PC-3 (cell line): ENCODE results near the gene CSF1R.

Experiments
- CTCF ChIP-seq: fragments of 300-600 bp; sonication (generic); conservative IDR thresholded peaks from 2 replicates; pipeline ENCODE4 v1.5.1; 2017; ENCODE audit warnings: antibody characterized with exemption, low read depth, mild to moderate bottlenecking, low read length
- EZH2phosphoT487 ChIP-seq: fragments of 300-600 bp; sonication (generic); IDR thresholded peaks from 2 replicates; pipeline ENCODE4 v1.6.1; 2018; ENCODE audit warnings: mild to moderate bottlenecking, antibody characterized with exemption, low read length, borderline replicate concordance

DNA sequence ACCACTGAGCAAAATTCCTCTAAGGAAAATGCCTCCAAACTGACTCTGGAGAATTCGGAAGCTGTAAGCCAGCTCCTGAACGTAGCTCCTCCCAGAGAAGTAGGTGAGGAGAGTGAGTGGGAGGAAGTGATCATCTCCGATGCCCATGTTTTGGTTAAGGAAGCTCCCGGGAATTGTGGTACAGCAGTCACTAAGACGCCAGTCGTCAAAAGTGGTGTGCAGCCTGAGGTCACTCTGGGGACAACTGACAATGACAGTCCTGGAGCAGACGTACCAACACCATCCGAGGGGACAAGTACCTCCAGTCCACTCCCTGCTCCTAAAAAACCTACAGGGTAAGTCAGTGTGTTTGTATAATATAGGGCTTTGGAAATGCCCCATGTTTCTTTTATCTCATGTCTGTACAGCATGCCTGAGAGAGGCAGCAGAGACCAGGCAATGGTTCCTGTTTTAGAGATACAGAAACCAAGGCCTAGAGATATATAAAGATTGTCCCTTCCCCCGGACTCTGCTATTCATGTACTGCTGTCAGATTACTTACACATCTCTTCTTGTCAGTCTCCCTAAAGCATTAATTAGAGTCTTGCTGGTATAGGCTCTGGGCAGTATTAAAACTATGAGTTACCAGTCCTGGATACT is 61.9 kb downstream of the CSF1R start:
- TF ChIP-seq CTCF (no peak), EZH2phosphoT487 (no peak)
